ENCODE measurements around the gene PTCHD4. TPM values are rescaled to one million over a fixed set of nuclear protein-coding genes. Genes with fewer than 3 reads are reported as not detected.

PTCHD4 gene
- 1 to 10 TPM in 3 of 4 donors, under 1 TPM in 1; 0.14 to 1.4 (median 1.2) TPM for total RNA-seq
- under 1 TPM in 1 of 3 donors, not detected in 2; 0.03 TPM for polyA plus RNA-seq

- H3K27ac ChIP-seq, result no peak within 1 kb of the TSS
- TF ChIP-seq POLR2AphosphoS5 (IDR thresholded peaks at IDR 0.05), result no peak
- TF ChIP-seq CTCF (IDR thresholded peaks at IDR 0.05), result no peak
- TF ChIP-seq EP300 (IDR thresholded peaks at IDR 0.05), result no peak
- no peak for TF ChIP-seq POLR2A (IDR thresholded peaks at IDR 0.05)
- H3K36me3 ChIP-seq, result no peaks in the 10 kb centered on the region
- no peaks in the 10 kb centered on the region for H3K9me3 ChIP-seq
- no peaks in the 10 kb centered on the region for H3K27me3 ChIP-seq
- no peak for DNase-seq
- no peaks in the 10 kb centered on the region for H3K4me1 ChIP-seq
- intact Hi-C loops (cut with DNase I), result no loop called here
- 44 to 76% methylated on average over 1 of the region's 1 CpG for WGBS, 2 donors
- no peak within 1 kb of the TSS for H3K4me3 ChIP-seq
Observed at GRCh38 chr6:48111143-48111506, at the start of gene PTCHD4. Gene PTCHD4, minus strand, starts transcription at chr6:48111197. Its CDS starts 42,240 bp downstream, at chr6:48068957.

GRCh38 chr6:48151142-48151541, 40.1 kb upstream of the PTCHD4 start:
- 92% methylated on average over 2 of the region's 2 CpGs for WGBS, 2 donors
- Histone ChIP-seq H3K36me3 (no peaks in the 10 kb centered on the region), H3K4me1 (no peaks in the 10 kb centered on the region), H3K4me3 (no peak overlapping the region), H3K9me3 (peaks cover 0 to 5% (median 2%) of the 10 kb centered on the region in 4 donors), H3K27me3 (no peaks in the 10 kb centered on the region), H3K27ac (no peak overlapping the region)
- intact Hi-C loops (cut with DNase I), result no loop called here
- no peak for DNase-seq
- TF ChIP-seq EP300 (IDR thresholded peaks at IDR 0.05), result no peak

- Histone ChIP-seq H3K4me3 (no peak overlapping the region), H3K9me3 (peaks cover 0 to 5% (median 2%) of the 10 kb centered on the region in 4 donors), H3K27me3 (no peaks in the 10 kb centered on the region), H3K27ac (no peak overlapping the region), H3K4me1 (no peaks in the 10 kb centered on the region), H3K36me3 (no peaks in the 10 kb centered on the region)
- TF ChIP-seq EP300 (IDR thresholded peaks at IDR 0.05), result no peak
- no peak for TF ChIP-seq POLR2AphosphoS5 (IDR thresholded peaks at IDR 0.05)
- no peak for TF ChIP-seq CTCF (IDR thresholded peaks at IDR 0.05)
- TF ChIP-seq POLR2A (IDR thresholded peaks at IDR 0.05), result no peak
- no peak for DNase-seq
- WGBS, 2 donors, result 86 to 90% methylated on average over 2 of the region's 2 CpGs
- intact Hi-C loops (cut with DNase I), result no loop called here
Observed at GRCh38 chr6:48150701-48151100, 39.7 kb upstream of the PTCHD4 start.

- DNase-seq, result no peak
- H3K4me1 ChIP-seq, result no peaks in the 10 kb centered on the region
- H3K9me3 ChIP-seq, result no peaks in the 10 kb centered on the region
- H3K27ac ChIP-seq, result no peak overlapping the region
- no peaks in the 10 kb centered on the region for H3K27me3 ChIP-seq
- no peaks in the 10 kb centered on the region for H3K36me3 ChIP-seq
- intact Hi-C loops (cut with DNase I), result no loop called here
- no peak overlapping the region for H3K4me3 ChIP-seq
- TF ChIP-seq POLR2AphosphoS5 (IDR thresholded peaks at IDR 0.05) (no peak), EP300 (IDR thresholded peaks at IDR 0.05) (no peak)
Observed at GRCh38 chr6:48147051-48147450, 36.1 kb upstream of the PTCHD4 start.

- no peaks in the 10 kb centered on the region for H3K27me3 ChIP-seq
- no peaks in the 10 kb centered on the region for H3K4me1 ChIP-seq
- no peak for DNase-seq
- intact Hi-C loops (cut with DNase I), result no loop called here
- no peaks in the 10 kb centered on the region for H3K36me3 ChIP-seq
- H3K27ac ChIP-seq, result no peak overlapping the region
- H3K4me3 ChIP-seq, result no peak overlapping the region
- 67% methylated on average over 3 of the region's 3 CpGs for WGBS, 2 donors
- TF ChIP-seq CTCF (IDR thresholded peaks at IDR 0.05) (no peak), EP300 (IDR thresholded peaks at IDR 0.05) (no peak), POLR2A (IDR thresholded peaks at IDR 0.05) (no peak), POLR2AphosphoS5 (IDR thresholded peaks at IDR 0.05) (no peak)
- H3K9me3 ChIP-seq, result no peaks in the 10 kb centered on the region
Observed at GRCh38 chr6:48144021-48144420, 33.0 kb upstream of the PTCHD4 start.

- DNase-seq, result no peak
- no peaks in the 10 kb centered on the region for H3K27me3 ChIP-seq
- no peaks in the 10 kb centered on the region for H3K36me3 ChIP-seq
- H3K4me3 ChIP-seq, result no peak overlapping the region
- H3K4me1 ChIP-seq, result no peaks in the 10 kb centered on the region
- no peak overlapping the region for H3K27ac ChIP-seq
- 63 to 65% methylated on average over 2 of the region's 2 CpGs for WGBS, 2 donors
- intact Hi-C loops (cut with DNase I), result no loop called here
- TF ChIP-seq EP300 (IDR thresholded peaks at IDR 0.05) (no peak), CTCF (IDR thresholded peaks at IDR 0.05) (no peak), POLR2AphosphoS5 (IDR thresholded peaks at IDR 0.05) (no peak)
- no peaks in the 10 kb centered on the region for H3K9me3 ChIP-seq
Observed at GRCh38 chr6:48141975-48142374, 31.0 kb upstream of the PTCHD4 start.

All from sigmoid colon (tissue), 7 donors.